ENCODE results near the gene CTU2.

CTU2 gene

DNA sequence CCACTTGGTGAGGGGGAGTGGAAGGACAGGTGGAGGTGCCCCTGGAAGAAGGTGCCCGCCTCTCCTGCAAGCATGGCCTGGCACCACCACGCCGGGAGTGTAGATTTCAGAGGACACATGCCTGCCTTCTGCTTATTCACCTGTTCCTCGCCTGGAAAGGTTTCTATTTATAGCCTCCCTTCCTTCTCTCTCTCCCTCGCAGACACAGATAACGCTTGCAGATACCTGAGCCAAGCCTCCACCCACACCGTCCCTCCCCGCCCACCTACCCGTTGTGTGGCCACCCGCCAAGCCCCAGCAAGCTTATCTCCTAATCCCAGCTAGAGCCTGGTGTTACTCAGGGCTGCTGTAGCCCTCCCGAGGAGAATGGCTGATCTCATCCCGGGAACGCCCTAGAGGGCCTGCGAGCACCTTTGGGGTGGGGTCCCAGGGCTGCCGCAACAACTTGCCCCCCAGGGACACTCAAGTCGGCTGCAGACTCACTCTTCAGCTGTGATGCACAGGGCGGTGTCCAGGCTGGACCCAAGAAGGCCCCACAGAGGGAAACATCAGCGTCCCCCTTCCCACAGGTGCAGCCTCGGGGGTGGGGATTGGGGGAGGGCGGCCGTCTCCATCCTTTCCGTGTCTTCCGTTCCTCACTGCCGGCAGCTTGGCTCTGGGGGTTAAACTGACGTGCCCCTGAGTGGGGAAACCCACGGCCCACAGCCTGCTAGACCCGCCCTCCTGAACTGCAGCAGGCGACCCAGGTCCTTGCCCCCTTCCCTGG, 18.1 kb upstream of the CTU2 start:
- Mint-ChIP-seq H3K9me3 (no peaks in the 10 kb centered on the region), H3K4me1 (ENCODE audit: low read depth) (peaks cover 40% of the 10 kb centered on the region), H3K36me3 (ENCODE audit: low read depth) (no peaks in the 10 kb centered on the region), H3K4me3 (no peak overlapping the region), H3K27ac (no peak overlapping the region), H3K27me3 (no peaks in the 10 kb centered on the region)

DNA sequence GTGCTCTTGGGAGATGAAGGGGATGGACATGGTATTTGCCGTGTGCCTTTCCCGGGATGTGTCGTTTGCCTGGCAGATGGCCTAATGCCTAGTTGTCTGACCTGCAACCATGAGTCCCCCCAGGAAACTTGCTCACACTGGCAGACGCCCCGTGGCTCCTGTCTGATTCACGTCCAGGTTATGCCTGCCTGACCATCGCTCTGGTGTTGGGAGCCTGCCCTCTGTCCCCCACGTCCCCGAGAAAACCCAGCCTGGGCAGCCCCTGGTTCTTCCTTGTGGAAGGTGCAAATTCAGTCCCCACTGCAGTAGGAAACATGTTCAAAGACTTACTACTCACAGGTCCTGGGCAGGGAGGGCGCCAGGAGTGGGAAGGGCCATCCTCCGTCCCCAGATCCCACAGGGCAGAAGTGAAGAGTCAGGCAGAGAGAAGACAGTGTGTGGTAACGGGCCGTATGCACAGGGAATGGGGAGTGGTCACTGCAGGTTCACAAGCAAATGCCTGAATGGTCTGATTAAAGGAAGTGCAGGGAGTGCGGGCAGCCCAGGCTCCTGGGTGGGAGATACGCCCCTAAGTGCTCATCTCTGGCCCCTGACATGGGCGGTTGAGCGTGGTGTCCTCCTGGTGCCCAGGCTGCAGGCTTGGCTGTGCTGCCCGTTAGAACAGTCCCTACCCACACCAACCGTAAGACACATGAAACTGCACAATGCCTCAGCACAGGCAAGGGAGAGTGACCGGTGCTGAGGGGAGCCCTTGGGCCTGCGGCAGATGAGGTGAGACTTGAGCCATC, 15.8 kb upstream of the CTU2 start:
- Mint-ChIP-seq H3K27me3 (no peaks in the 10 kb centered on the region), H3K4me1 (ENCODE audit: low read depth) (peaks cover 27% of the 10 kb centered on the region), H3K36me3 (ENCODE audit: low read depth) (no peaks in the 10 kb centered on the region), H3K27ac (no peak overlapping the region), H3K9me3 (no peaks in the 10 kb centered on the region), H3K4me3 (no peak overlapping the region)

DNA sequence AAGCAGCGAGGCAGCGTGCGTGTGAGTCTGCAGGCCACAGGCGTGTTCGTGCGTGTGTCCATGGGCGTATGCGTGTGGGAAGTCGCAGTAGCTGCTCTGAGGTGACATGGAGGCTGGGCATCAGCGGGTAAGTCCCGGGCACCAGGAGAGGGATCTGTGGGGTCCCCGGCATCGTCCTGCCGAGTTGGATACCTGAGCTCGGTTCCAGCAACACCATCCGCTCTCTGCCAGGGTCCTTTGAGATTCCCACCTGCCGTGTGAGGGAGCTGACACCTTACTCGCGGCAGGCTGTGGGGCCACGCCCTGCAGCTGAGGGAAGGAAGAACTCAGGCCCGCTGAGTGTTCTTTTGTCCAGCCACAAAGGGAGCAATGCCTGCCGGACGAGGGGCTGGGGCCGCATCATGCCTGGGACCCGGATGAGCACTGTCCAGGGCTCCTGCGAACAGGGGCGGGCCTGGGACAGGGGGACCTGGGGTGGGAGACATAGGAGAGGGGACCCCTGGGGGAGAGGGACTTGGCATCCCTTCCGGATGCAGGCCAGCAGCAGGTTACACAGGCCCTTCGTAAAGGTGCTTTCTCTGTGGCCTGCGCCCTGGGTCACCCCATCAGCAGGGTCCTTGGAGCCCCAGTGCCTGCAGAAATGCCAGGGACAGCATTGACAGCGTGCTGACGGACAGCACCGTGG, 15.0 kb upstream of the CTU2 start:
- Mint-ChIP-seq H3K4me3 (no peak overlapping the region), H3K9me3 (no peaks in the 10 kb centered on the region), H3K36me3 (ENCODE audit: low read depth) (no peaks in the 10 kb centered on the region), H3K27me3 (no peaks in the 10 kb centered on the region), H3K27ac (no peak overlapping the region), H3K4me1 (ENCODE audit: low read depth) (peaks cover 26% of the 10 kb centered on the region)

DNA sequence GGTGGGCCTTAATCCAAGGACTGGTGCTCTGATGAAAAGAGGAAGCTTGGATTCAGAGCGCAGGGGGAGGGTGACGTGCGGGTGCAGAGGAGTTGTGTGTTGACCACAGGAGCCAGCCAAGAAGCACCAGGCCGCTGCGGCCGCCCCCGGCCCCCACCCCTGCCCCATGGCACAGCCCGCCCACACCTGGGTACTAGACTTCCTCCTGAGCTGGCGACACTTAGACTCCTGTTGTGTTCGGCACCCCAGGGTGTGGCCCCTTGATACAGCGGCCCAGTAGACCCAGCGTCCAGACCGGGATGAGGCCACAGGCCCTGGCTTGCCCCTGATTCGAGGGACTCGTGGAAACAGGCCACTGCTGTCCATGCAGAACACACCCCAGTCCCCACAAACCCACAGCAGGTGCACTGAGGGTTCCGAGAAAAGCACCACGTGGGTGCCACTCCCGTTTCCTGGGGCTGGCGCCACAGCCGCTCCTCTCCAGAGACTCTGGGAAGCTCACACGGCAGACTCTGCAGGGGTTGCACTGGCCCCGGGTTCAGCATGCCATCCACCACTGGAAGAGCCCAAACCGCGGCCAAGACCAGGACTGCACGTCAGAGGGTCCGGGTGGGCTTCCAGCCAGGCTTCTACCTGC, 14.3 kb upstream of the CTU2 start:
- no peaks in the 10 kb centered on the region for H3K9me3 Mint-ChIP-seq
- H3K36me3 Mint-ChIP-seq (ENCODE audit: low read depth): no peaks in the 10 kb centered on the region
- peaks cover 26% of the 10 kb centered on the region for H3K4me1 Mint-ChIP-seq (ENCODE audit: low read depth)
- H3K27me3 Mint-ChIP-seq: no peaks in the 10 kb centered on the region
- H3K4me3 Mint-ChIP-seq: no peak overlapping the region
- peak overlapping the region; percentile 58 for H3K27ac Mint-ChIP-seq

DNA sequence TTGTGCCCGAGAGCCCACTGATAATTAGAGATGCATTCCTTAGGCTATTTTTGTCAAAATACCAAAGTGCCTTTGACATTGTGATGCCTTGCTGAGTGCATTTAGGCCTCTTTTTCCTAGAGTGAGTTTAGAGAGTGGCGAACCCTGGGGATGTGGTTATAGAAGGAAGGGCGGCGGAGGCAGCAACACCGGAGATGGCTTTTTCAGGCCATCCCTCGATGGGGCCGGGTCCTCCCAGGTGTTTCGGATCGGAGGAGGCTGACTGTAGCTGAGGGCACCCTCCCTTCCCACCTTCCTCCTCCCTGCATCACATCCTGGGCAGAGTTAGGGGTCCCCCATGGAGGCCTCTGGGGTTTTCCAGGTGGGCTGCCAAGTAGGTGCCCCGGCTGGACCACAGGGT, 13.4 kb upstream of the CTU2 start:
- Mint-ChIP-seq H3K9me3 (no peaks in the 10 kb centered on the region), H3K27me3 (no peaks in the 10 kb centered on the region), H3K27ac (no peak overlapping the region), H3K36me3 (ENCODE audit: low read depth) (no peaks in the 10 kb centered on the region), H3K4me3 (no peak overlapping the region), H3K4me1 (ENCODE audit: low read depth) (peaks cover 30% of the 10 kb centered on the region)

DNA sequence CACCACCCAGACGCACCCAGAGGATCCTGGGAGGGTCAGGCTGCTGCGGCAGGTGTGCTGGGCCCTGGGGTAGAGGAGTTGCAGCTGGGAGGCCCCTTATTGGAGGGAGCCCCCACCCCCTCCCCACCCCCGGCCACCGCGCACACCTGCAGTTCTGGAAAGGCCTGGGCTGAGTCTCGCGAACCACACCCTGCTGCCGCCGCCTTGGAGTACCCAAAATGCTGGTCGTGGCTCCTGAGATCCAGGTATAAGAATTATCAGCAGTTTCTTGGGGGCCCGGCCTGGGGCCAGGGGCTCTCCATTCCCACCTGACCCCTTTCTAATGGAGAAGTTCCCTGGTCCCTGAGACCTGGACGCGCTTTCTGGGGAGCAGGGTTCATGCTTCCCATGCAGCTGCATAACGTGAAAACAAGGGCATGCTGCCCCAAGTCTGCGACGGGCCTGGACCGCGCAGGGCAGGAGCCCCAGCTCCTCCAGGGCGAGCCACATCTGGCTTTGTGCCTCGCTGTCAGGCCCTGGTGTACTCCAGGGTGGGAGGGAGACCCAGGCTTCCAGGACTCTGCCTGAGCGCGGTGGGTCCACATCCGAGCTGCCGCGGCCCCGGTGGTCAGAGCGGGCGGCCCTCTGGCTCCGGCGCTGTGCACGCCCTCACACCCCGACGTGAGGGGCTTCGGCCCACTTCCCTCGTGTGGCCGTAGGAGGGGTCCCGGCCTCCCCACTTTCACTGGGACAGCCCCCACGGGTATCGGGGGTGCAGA, 12.7 kb upstream of the CTU2 start:
- H3K4me1 Mint-ChIP-seq (ENCODE audit: low read depth): peaks cover 37% of the 10 kb centered on the region
- H3K36me3 Mint-ChIP-seq (ENCODE audit: low read depth): no peaks in the 10 kb centered on the region
- no peaks in the 10 kb centered on the region for H3K9me3 Mint-ChIP-seq
- H3K27me3 Mint-ChIP-seq: no peaks in the 10 kb centered on the region
- H3K27ac Mint-ChIP-seq: no peak overlapping the region
- H3K4me3 Mint-ChIP-seq: no peak overlapping the region

DNA sequence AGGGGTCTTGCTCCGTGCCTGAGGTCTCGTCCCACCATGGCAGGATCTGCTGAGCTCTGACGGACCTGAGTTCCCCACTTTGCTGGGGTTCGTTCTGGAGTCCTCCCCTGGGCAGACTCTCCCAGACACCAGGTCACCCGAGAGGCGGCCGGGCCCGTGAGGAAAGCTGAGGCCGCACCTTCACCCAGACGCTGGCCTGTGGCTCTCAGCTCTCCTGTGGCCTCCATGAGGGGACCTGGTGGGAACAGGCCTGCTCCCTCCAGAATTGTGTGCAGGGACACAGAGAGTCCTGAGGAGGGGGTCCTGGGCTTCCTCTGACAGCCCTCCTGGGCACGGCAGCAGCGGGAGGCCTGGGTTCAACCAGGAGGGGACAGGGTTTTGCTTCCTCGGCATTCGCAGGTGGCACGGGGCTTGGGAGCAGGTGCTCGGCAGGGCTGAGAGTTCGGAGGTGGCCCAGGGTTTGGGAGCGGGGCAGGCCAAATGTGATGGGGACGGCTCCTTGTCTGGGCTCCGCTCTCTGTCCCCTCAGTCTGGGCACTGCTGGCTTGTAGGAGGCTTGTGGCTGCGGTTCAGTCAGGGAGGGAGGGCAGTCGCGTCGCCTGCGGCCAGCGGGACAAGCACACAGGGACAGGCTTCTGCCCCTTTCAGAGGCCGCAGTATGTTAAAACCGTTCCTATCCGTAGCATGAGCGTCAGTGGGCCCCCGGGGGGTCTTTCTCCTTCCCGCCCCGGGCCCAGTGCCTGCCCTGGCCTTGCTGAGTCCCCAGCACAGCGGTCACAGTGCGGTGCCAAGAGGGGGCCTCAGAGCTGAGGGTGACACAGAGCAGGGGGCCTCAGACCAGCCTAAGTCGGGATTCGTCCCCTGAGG, 11.8 kb upstream of the CTU2 start:
- H3K9me3 Mint-ChIP-seq: no peaks in the 10 kb centered on the region
- no peak overlapping the region for H3K4me3 Mint-ChIP-seq
- no peaks in the 10 kb centered on the region for H3K27me3 Mint-ChIP-seq
- no peaks in the 10 kb centered on the region for H3K36me3 Mint-ChIP-seq (ENCODE audit: low read depth)
- H3K4me1 Mint-ChIP-seq (ENCODE audit: low read depth): peaks cover 38% of the 10 kb centered on the region
- H3K27ac Mint-ChIP-seq: no peak overlapping the region

DNA sequence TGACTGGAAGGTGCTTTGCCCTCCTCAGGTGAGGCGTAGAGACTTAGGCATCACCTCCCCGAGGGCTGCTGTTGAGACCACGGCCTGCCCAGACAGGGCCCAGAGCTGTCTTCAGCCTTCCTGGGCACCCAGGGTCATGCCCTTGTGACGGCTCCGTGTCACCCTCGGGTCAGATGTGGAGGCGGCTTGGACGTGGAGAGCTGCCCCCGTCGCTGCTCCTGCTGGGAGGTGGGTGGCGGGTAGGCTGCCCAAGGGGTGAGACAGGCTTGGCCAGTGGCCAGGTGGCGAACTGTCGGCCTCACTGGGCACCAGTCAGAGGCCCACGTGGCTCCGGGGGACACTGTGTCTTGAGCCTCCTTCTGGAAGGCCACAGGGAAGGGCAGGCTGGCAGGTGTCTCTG, 11.1 kb upstream of the CTU2 start:
- H3K9me3 Mint-ChIP-seq: no peaks in the 10 kb centered on the region
- H3K27me3 Mint-ChIP-seq: no peaks in the 10 kb centered on the region
- peaks cover 46% of the 10 kb centered on the region for H3K4me1 Mint-ChIP-seq (ENCODE audit: low read depth)
- H3K36me3 Mint-ChIP-seq (ENCODE audit: low read depth): peaks cover 5% of the 10 kb centered on the region
- H3K27ac Mint-ChIP-seq: no peak overlapping the region
- no peak overlapping the region for H3K4me3 Mint-ChIP-seq

DNA sequence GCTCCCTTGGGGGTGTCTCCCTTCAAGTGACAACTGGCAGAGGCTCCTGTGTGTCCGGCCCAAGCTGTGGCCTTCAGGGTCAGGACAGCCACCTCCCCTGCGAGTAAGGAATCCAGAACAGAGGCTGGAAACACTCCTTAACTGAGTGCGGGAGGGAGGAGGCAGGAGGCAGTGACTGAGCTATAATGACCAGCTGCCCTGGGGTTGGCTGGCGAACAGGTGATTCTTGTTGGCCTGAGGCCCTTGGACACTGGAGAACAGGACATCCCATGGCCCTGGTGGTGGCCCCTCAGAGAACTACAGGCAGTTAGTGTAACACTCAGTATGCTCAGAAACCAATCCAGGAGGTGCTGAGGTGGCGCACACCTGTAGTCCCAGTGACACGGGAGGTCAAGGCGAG, 10.6 kb upstream of the CTU2 start:
- no peaks in the 10 kb centered on the region for H3K27me3 Mint-ChIP-seq
- H3K4me3 Mint-ChIP-seq: no peak overlapping the region
- peaks cover 47% of the 10 kb centered on the region for H3K4me1 Mint-ChIP-seq (ENCODE audit: low read depth)
- peaks cover 5% of the 10 kb centered on the region for H3K36me3 Mint-ChIP-seq (ENCODE audit: low read depth)
- no peaks in the 10 kb centered on the region for H3K9me3 Mint-ChIP-seq
- no peak overlapping the region for H3K27ac Mint-ChIP-seq

DNA sequence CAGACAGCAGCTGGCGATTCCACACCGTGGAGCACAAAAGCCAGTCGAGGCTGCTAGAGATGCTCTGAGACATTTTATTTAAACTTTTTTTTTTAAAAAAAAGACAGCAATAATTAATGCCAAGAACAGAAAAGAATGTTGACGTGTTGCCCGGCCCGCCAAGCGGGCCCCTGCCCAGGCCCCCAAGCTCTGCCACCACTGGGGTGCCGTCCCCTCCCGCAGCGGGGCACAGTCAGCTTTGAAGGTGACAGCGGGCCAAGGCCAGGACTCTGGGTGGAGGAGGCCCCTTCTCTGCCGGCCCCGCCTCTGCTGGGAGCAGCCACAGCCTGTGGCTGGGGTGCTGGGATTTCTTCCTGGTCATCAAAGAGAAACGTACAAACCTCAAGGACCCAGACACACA, 9.9 kb upstream of the CTU2 start:
- no peaks in the 10 kb centered on the region for H3K9me3 Mint-ChIP-seq
- H3K4me1 Mint-ChIP-seq (ENCODE audit: low read depth): peaks cover 47% of the 10 kb centered on the region
- H3K27me3 Mint-ChIP-seq: no peaks in the 10 kb centered on the region
- H3K27ac Mint-ChIP-seq: no peak overlapping the region
- no peak overlapping the region for H3K4me3 Mint-ChIP-seq
- peaks cover 5% of the 10 kb centered on the region for H3K36me3 Mint-ChIP-seq (ENCODE audit: low read depth)

DNA sequence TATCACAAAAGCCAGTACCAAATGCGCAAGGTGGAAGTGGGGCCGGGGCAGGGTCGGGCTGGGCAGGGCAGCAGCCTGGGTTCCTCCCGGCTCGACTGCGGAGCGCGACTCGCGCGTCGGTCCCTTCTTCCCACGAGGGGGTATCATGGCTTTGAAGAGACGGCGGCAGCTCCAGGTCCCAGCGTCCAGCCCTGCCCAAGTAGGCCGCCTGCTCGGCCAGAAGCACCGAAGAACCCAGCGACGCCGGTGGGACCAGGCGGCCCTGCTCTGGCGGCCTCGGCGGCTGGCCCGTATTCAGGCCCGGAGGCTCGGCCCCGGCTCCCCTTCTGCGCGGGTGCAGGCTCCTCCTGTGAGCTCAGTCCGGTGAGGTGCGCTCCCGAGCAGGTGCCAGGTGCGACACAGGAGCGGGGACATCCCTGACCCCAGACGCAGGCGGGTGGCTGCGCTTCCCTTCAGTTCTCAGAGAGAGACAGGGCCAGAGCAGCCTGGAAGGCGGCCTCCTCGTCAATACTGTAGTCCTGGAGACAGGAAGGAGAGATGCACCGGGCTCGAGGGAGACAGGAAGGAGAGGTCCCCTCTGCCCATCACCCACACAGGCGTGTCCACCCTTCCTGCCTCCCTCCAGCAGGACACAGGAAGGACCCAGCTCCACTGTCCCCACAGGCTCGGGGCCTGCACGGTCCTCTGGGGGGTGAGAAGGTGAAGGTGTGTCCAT, 9.0 kb upstream of the CTU2 start:
- no peak overlapping the region for H3K4me3 Mint-ChIP-seq
- peaks cover 48% of the 10 kb centered on the region for H3K4me1 Mint-ChIP-seq (ENCODE audit: low read depth)
- no peaks in the 10 kb centered on the region for H3K9me3 Mint-ChIP-seq
- H3K27me3 Mint-ChIP-seq: no peaks in the 10 kb centered on the region
- H3K36me3 Mint-ChIP-seq (ENCODE audit: low read depth): peaks cover 5% of the 10 kb centered on the region
- H3K27ac Mint-ChIP-seq: no peak overlapping the region

DNA sequence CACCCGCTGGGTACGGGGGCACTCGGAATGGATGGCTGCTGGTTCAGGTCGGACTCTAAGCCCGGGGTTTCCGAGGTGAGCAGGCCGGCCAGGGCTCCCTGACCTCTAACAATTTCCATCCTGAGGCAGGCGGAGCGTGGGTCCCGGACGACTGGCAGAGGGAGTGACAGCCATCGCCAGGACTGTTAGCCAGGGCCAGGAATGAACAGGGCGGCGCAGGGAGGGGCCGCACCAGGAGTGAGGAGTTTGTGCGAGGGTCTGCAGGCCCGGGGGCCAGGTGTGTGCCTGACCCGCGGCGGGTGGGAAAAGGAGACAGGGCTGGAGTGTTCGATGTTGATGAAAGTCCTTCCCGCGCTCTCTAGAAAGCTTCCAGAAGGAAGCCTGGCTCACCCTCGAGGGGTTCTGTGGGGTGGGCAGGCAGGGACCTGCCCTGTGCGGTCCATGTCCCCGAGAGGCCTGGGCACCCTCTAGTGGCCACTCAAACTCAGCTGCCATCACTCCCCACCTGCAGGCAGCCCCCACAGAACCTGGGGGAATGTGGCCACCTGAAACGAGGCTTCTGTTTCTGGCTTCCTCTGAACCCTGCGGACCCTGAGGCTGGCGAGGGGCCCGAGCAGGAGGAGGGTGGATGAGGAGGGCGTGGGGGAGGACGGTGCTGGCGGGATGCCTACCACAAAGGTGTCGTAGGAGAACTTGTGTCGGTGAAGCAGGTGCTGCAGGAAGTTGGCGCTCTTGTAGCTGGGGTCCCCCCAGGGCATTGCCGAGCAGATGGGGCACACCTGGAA, 8.3 kb upstream of the CTU2 start:
- Mint-ChIP-seq H3K36me3 (ENCODE audit: low read depth) (peaks cover 11% of the 10 kb centered on the region), H3K4me3 (no peak overlapping the region), H3K27me3 (no peaks in the 10 kb centered on the region), H3K9me3 (no peaks in the 10 kb centered on the region), H3K27ac (no peak overlapping the region), H3K4me1 (ENCODE audit: low read depth) (peaks cover 48% of the 10 kb centered on the region)

DNA sequence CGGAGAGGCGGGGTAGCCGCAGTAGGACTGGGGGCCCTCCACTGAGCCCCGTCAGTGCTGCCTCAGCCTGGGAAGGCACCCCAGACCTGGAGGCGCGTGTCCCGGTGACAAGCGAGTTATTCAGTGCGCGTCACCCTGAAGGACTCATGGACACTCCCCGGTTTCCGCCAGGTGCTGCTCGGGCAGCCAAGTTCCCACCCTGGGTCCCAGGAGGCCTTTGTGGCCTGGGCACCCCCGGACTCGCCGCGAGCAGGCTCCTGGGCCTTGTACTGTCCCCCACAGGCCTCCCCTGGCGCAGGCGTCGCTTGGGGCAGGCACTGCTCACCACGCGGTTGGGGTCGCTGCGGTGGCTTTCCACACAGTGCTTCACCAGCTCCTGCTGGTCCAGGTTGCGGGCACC, 7.7 kb upstream of the CTU2 start:
- Mint-ChIP-seq H3K27me3 (no peaks in the 10 kb centered on the region), H3K4me1 (ENCODE audit: low read depth) (peaks cover 53% of the 10 kb centered on the region), H3K36me3 (ENCODE audit: low read depth) (peaks cover 13% of the 10 kb centered on the region), H3K9me3 (no peaks in the 10 kb centered on the region), H3K4me3 (no peak overlapping the region), H3K27ac (no peak overlapping the region)

Data from stimulated activated naive CD8-positive, alpha-beta T cell treated with anti-CD3 and anti-CD28 coated beads, Interleukin-15, Interleukin-2, amounts not matched to agents 100 ng/mL and 50 ng/mL, for 24 hours (primary cell).